Measurements from ENCODE around the gene LY9.

DNA sequence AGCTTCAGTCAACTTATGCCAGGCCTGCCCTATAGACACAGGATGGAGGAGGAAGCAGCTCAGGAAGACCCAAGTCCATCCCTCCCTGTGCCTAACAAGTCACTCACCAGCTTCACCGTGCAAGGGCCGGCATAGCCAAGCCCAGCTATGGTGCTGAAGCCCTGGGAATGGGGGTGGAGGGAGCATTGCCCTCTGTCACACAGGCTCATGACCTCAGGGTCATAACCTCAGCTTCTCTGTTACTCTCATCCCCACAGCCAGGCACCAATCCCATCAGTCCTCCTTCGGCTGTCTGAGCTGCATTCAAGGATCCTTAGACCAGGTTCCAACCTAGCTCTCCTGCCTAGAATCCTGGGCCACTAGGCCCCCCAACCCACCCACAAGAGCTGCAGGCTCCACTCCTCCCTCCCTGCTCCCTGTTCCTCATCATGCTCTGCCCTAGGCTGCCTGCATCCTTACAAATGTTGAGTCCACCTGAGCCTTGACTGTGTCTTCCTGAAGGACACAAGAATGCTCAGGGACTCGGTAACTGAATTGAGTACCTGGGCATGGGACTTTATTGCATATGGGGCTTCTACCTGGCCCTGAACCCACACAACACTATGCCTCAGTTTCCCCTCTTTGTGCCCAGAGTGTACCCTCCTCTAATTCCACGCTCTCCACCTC is 65.0 kb downstream of the LY9 start:
- TF ChIP-seq EZH2 (IDR thresholded peaks at IDR 0.05; ENCODE audit: borderline replicate concordance, low read depth, low read length, poor library complexity, severe bottlenecking), result no peak
- no peak for TF ChIP-seq CTCF (conservative IDR thresholded peaks at IDR 0.05; ENCODE audit: low read depth, low read length)
